ENCODE results near the gene EXTL2. TPM values are rescaled to one million over a fixed set of nuclear protein-coding genes. Genes with fewer than 3 reads are reported as not detected.
A peak's percentile ranks its signal among the peaks of the same experiment; 100 is the strongest.

Gene EXTL2
- total RNA-seq, 2 experiments from 2014 or later, result 1.5 to 1.8 TPM

GRCh38 chr1:100926240-100926639 is 31.6 kb upstream of the EXTL2 start:
- H3K4me1 Mint-ChIP-seq (ENCODE audit: low read depth), result peaks cover 32% of the 10 kb centered on the region
- H3K4me1 ChIP-seq (ENCODE audit: insufficient read depth, low read length), result peaks cover 45% of the 10 kb centered on the region

GRCh38 chr1:100924991-100925390 is 30.3 kb upstream of the EXTL2 start:
- Mint-ChIP-seq H3K9me3 (peaks cover 2% of the 10 kb centered on the region), H3K27me3 (no peaks in the 10 kb centered on the region), H3K4me1 (ENCODE audit: low read depth) (peaks cover 27% of the 10 kb centered on the region), H3K4me3 (peak overlapping the region; percentile 62), H3K27ac (no peak overlapping the region), H3K36me3 (ENCODE audit: low read depth) (peaks cover 37% of the 10 kb centered on the region)
- peaks cover 9% of the 10 kb centered on the region for H3K36me3 ChIP-seq (ENCODE audit: insufficient read depth, low read length)
- peak; percentile 28 for ATAC-seq (ENCODE audit: poor library complexity)
- peak in 2 of 14 experiments; percentile 39 to 49 for DNase-seq
- H3K27me3 ChIP-seq (ENCODE audit: control insufficient read depth in 1 of 2, insufficient read depth in 2 of 2, low read length in 2 of 2), result no peaks in the 10 kb centered on the region
- no peak overlapping the region for H3K4me3 ChIP-seq (ENCODE audit: low read length)
- intact Hi-C loops (cut with DNase I, micrococcal nuclease), result loop anchor here (5.0 to 10.0 kb wide), 4 partner anchors 72 to 210 kb away; partner anchors contain the start of gene DPH5 (in 1 of the 2)
- H3K9me3 ChIP-seq (ENCODE audit: control insufficient read depth in 1 of 2, insufficient read depth in 1 of 2, low read length in 2 of 2), result no peaks in the 10 kb centered on the region
- peak overlapping the region; percentile 59 to 77 for H3K27ac ChIP-seq (ENCODE audit: low read depth in 1 of 2, low read length in 2 of 2)
- TF ChIP-seq CTCF (IDR thresholded peaks at IDR 0.05), result no peak
- ChIA-PET POLR2A (interaction anchor here (0.7 to 6.5 kb wide), 8 partner anchors 17 to 433 kb away, joined by 3 to 50 read pairs (median 10); partner anchors contain the start of gene S1PR1), CTCF (interaction anchor here (0.8 to 1.6 kb wide), 6 partner anchors 86 to 384 kb away, joined by 3 to 10 read pairs (median 3); no protein-coding TSS in a partner anchor)
- peaks cover 45% of the 10 kb centered on the region for H3K4me1 ChIP-seq (ENCODE audit: insufficient read depth, low read length)

More at GRCh38 chr1:100926240-100926639, 31.6 kb upstream of the EXTL2 start:
- ATAC-seq (ENCODE audit: poor library complexity), result no peak
- peak overlapping the region; percentile 60 for H3K4me3 Mint-ChIP-seq
- peaks cover 38% of the 10 kb centered on the region for H3K36me3 Mint-ChIP-seq (ENCODE audit: low read depth)
- Histone ChIP-seq H3K9me3 (ENCODE audit: control insufficient read depth in 1 of 2, insufficient read depth in 1 of 2, low read length in 2 of 2) (no peaks in the 10 kb centered on the region), H3K27me3 (ENCODE audit: control insufficient read depth in 1 of 2, insufficient read depth in 2 of 2, low read length in 2 of 2) (no peaks in the 10 kb centered on the region), H3K4me3 (ENCODE audit: low read length) (no peak overlapping the region), H3K27ac (ENCODE audit: low read depth in 1 of 2, low read length in 2 of 2) (peak overlapping the region; percentile 72 to 77), H3K36me3 (ENCODE audit: insufficient read depth, low read length) (peaks cover 7% of the 10 kb centered on the region)
- no peak for DNase-seq
- ChIA-PET POLR2A (interaction anchor here (1.0 to 6.5 kb wide), 5 partner anchors 16 to 383 kb away, joined by 4 to 50 read pairs (median 34); partner anchors contain the start of gene S1PR1), CTCF (interaction anchor here (0.8 to 1.8 kb wide), 3 partner anchors 90 to 309 kb away, joined by 3 to 7 read pairs (median 4); no protein-coding TSS in a partner anchor)
- H3K9me3 Mint-ChIP-seq, result peaks cover 2% of the 10 kb centered on the region
- no peak for TF ChIP-seq CTCF (IDR thresholded peaks at IDR 0.05)
- no peak overlapping the region for H3K27ac Mint-ChIP-seq
- H3K27me3 Mint-ChIP-seq, result no peaks in the 10 kb centered on the region
- intact Hi-C loops (cut with DNase I, micrococcal nuclease), result loop anchor here (2.0 to 10.0 kb wide), 7 partner anchors 71 to 313 kb away; partner anchors contain the start of gene DPH5 (in 1 of the 2)

GRCh38 chr1:100924212-100924611 is 29.6 kb upstream of the EXTL2 start:
- no peak for TF ChIP-seq CTCF (IDR thresholded peaks at IDR 0.05)
- H3K27me3 ChIP-seq (ENCODE audit: control insufficient read depth in 1 of 2, insufficient read depth in 2 of 2, low read length in 2 of 2), result no peaks in the 10 kb centered on the region
- H3K4me1 ChIP-seq (ENCODE audit: insufficient read depth, low read length), result peaks cover 45% of the 10 kb centered on the region
- H3K4me3 Mint-ChIP-seq, result peak overlapping the region; percentile 48
- intact Hi-C loops (cut with DNase I, micrococcal nuclease), result loop anchor here in 1 of 2 experiments (10.0 kb wide), 1 partner anchor 211 kb away; no protein-coding TSS in a partner anchor
- peak overlapping the region; percentile 25 to 77 for H3K27ac ChIP-seq (ENCODE audit: low read depth in 1 of 2, low read length in 2 of 2)
- H3K27ac Mint-ChIP-seq, result no peak overlapping the region
- DNase-seq (peak in 1 of 14 experiments; percentile 55), ATAC-seq (ENCODE audit: poor library complexity) (no peak)
- H3K36me3 ChIP-seq (ENCODE audit: insufficient read depth, low read length), result peaks cover 11% of the 10 kb centered on the region
- H3K27me3 Mint-ChIP-seq, result no peaks in the 10 kb centered on the region
- peaks cover 40% of the 10 kb centered on the region for H3K36me3 Mint-ChIP-seq (ENCODE audit: low read depth)
- CTCF ChIA-PET, result interaction anchor here (0.8 to 1.6 kb wide), 5 partner anchors 206 to 385 kb away, joined by 3 to 10 read pairs (median 3); no protein-coding TSS in a partner anchor
- H3K9me3 ChIP-seq (ENCODE audit: control insufficient read depth in 1 of 2, insufficient read depth in 1 of 2, low read length in 2 of 2), result no peaks in the 10 kb centered on the region
- H3K4me1 Mint-ChIP-seq (ENCODE audit: low read depth), result peaks cover 25% of the 10 kb centered on the region
- H3K4me3 ChIP-seq (ENCODE audit: low read length), result no peak overlapping the region
- POLR2A ChIA-PET, result interaction anchor here (0.7 to 6.5 kb wide), 10 partner anchors 25 to 434 kb away, joined by 3 to 50 read pairs (median 4); partner anchors contain the start of gene S1PR1
- H3K9me3 Mint-ChIP-seq, result peaks cover 2% of the 10 kb centered on the region

All from CD4-positive, alpha-beta T cell (primary cell).